Omental fat pad (tissue), 4 donors: ENCODE measurements around the gene AP4E1. TPM values are rescaled to one million over a fixed set of nuclear protein-coding genes. Genes with fewer than 3 reads are reported as not detected.
A peak's percentile ranks its signal among the peaks of the same experiment; 100 is the strongest.

Experiments
- ATAC-seq: fragments of 150-250 bp; one replicate; pipeline ENCODE4 v1.9.1; 2016; ENCODE audit warnings: mild to moderate bottlenecking, moderate library complexity; ENCODE audit not compliant: low FRiP score
- DNase-seq: peaks from one replicate; pipeline ENCODE4 v3.0.0-alpha.2; 2019; ENCODE audit warnings: low spot score
- total RNA-seq, 4 donors: library from RNA; depleted of rRNA; stranded (reverse); fragments of >200 nt; gene quantifications; one replicate each; pipeline ENCODE4 v1.1.0, GENCODE V29; 2016
- TF ChIP-seq, protein P1 (sequence below), 3 donors: fragments of 450-650 bp; IDR thresholded peaks; one replicate each; pipeline ENCODE4 v1.5.1; 2016 to 2017; ENCODE audit warnings: antibody characterized with exemption in 3 of 3, mild to moderate bottlenecking in 3 of 3, moderate library complexity in 2 of 3

The AP4E1 gene
- total RNA-seq, result 1 to 10 TPM; 7.3 to 8.5 (median 7.9) TPM

DNA sequence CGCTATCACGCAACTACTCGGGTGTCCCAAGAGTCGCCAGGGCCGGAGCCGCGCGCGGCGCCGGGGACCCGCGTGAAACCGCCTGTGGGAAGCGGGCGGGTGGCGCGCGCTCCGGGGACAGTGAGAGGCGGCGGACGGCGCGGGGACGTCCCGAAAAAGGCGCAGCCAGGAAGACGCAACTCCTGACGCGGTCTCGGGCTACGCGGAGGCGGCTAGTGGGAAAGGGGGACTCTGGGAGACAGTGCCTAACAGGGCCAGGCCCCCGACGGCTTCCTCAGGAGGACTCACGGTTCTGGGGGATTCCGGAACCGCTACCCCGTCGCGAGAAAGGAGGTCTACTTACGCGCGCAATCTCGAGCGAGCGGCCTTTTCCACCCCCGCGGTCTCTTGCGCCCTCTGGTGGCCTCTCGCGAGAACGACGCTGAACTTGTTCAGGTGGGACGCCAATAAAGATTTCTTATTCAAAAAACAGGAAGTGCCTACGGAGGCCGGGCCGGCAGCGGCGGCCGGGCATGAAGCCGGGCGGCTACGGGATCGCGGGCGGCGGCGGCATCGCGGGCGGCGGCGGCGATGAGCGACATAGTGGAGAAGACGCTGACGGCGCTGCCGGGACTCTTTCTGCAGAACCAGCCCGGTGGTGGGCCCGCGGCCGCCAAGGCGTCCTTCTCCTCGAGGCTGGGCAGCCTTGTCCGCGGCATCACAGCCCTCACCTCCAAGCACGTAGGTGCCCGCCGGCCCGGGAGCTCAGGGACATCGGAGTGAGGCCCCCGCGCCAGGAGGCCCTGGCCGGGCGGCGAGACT lies at the start of gene AP4E1:
TSS of gene AP4E1 (plus strand) at position 475 of the 801 bp plus-strand sequence. CDS start at position 571, 96 bp downstream.
- DNase-seq (peak; percentile 83), ATAC-seq (peak; percentile 89)
- TF ChIP-seq, protein P1, sequence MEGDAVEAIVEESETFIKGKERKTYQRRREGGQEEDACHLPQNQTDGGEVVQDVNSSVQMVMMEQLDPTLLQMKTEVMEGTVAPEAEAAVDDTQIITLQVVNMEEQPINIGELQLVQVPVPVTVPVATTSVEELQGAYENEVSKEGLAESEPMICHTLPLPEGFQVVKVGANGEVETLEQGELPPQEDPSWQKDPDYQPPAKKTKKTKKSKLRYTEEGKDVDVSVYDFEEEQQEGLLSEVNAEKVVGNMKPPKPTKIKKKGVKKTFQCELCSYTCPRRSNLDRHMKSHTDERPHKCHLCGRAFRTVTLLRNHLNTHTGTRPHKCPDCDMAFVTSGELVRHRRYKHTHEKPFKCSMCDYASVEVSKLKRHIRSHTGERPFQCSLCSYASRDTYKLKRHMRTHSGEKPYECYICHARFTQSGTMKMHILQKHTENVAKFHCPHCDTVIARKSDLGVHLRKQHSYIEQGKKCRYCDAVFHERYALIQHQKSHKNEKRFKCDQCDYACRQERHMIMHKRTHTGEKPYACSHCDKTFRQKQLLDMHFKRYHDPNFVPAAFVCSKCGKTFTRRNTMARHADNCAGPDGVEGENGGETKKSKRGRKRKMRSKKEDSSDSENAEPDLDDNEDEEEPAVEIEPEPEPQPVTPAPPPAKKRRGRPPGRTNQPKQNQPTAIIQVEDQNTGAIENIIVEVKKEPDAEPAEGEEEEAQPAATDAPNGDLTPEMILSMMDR (IDR thresholded peaks at IDR 0.05), result peak in 2 of 3 donors; percentile 93 to 96

DNA sequence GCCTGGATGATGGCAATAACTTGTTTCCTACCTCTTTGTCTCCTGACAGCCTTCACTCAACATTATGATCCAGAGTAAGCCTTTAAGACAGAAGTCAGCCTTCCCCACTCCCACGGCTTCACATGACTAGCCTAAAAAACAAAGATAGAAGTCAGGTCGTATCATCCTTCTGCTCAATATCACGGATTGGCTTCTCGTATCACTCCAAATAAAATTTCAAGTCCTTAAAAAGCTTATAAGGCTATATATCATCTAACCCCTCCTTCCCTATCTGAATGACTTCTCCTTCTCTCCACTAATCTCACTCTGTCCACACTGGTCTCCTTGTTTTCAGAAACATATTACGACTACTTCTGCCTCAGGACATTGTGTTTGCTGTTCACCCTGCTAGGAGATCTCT lies 47.7 kb upstream of the AP4E1 start:
- no peak for DNase-seq

DNA sequence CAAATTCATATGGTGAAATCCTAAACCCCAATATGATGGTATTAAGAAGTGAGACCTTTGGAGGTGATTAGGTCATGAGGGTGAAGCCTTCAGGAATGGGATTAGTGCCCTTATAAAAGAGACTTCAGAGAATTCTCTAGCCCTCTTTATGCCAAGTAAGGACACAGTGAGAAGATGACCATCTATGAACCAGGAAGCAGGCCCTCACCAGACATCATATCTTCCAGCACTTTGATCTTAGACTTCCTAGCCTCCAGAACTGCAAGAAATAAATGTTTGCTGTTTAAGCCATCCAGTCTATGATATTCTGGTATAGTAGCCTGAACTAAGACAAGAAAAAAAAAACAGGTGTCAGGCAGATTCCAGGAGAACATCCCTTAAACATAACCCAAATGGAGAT lies 45.9 kb upstream of the AP4E1 start:
- ATAC-seq (no peak), DNase-seq (no peak)
- TF ChIP-seq, protein P1 (IDR thresholded peaks at IDR 0.05), result no peak

More for the DNA sequence above, 47.7 kb upstream of the AP4E1 start:
- no peak for ATAC-seq
- TF ChIP-seq, protein P1 (IDR thresholded peaks at IDR 0.05), result no peak

DNA sequence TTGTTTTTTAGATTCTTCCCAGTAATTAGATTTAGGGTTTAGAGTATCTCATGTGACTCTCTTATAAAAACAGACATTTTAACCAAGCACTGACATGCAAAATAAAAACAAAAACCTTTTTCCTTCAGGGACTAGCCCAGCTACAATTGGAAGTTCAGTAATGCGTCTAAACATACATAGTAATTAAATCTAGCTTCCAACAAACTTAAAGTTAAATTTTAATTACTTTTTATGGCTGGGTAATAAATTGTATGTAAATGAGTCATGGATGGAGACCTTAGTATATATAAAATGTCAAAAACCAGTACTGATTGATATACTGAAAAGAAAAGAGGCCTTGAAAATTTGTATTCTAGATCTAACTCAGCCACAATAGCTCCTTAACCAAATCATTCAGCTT lies 43.6 kb upstream of the AP4E1 start:
- DNase-seq (no peak), ATAC-seq (no peak)
- TF ChIP-seq, protein P1 (IDR thresholded peaks at IDR 0.05), result no peak

DNA sequence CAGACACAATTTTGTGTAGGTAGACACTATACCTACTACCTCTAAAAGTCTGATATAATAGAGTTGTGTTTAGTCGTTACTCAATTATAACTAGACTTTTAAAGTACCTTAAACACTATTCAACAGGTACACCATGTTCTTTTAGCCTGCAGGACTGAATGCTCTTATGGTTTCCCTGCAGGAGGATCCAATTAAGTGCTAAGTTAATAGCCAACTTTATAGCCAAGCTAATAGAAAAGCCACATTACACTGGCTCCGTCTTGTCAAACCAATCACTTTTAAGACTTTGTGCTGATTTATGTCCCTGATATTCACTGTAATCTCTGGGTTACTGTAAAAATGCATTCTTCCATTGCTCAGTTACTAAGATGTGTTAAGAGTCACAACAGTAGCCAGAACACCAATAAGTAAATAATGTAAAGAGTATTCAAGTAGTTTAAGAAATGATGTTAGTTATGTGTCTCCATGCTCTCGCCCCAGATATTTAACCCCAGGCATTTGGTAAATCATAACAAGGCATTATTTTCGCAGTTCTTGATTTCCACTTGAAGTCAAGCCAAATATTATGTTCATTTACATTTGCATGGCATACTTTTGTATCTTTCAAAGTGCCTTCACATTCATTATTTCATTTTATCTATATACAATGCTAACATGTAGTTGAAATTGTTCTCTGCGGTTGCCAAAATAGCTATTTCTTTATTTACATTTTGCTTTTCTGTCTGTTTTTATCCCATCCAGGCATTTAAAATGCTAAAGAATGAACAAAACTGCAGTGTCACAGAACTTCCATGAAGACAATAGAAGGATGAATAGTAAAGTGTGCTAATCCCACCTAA lies 42.7 kb upstream of the AP4E1 start:
- TF ChIP-seq, protein P1 (IDR thresholded peaks at IDR 0.05), result no peak
- ATAC-seq (no peak), DNase-seq (no peak)

DNA sequence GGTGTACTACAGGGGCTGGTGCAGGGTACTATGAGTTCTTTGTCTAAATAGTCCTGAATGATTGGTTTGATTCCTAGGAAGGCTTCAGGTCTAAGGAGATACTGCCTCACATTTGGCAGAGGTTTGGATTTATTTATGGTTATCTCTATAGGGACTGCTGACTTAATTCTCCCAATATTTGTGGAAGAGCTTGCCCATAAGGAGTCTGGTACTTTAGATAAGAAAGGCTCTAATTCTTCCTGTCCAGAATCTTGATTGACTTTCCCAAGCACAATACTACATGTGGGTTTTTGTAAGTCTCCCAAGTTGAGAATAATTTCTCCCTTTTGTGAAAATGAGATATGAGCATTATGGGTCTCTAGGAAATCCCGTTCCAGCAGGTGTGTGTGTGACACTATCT lies 36.7 kb upstream of the AP4E1 start:
- TF ChIP-seq, protein P1 (IDR thresholded peaks at IDR 0.05), result no peak
- DNase-seq, result no peak
- no peak for ATAC-seq
